GM21526 (cell line): ENCODE results near the gene TMUB1.

Experiments
- ATAC-seq: cut with Tn5 transposase; IDR thresholded peaks from one replicate; pipeline ENCODE4 v1.9.1; 2021; ENCODE audit warnings: moderate library complexity; ENCODE audit not compliant: unreplicated experiment, low FRiP score

TMUB1 gene

DNA sequence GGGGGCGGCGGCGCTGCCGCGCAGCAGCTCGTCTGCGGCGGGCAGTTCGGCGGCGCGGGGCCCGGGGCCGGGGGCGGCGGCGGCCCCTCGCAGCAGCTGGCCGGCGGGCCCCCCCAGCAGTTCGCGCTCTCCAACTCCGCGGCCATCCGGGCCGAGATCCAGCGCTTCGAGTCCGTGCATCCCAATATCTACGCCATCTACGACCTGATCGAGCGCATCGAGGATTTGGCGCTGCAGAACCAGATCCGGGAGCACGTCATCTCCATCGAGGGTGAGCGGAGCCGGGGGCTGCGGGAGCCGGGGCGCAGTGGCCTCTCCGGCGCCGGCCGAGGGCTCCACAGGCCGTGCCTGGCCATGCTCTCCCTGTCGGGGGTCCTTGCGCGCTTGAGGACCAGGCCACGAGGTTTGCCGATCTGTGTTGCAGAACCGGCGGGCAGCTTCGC, 3.5 kb upstream of the TMUB1 start:
- ATAC-seq: no peak

DNA sequence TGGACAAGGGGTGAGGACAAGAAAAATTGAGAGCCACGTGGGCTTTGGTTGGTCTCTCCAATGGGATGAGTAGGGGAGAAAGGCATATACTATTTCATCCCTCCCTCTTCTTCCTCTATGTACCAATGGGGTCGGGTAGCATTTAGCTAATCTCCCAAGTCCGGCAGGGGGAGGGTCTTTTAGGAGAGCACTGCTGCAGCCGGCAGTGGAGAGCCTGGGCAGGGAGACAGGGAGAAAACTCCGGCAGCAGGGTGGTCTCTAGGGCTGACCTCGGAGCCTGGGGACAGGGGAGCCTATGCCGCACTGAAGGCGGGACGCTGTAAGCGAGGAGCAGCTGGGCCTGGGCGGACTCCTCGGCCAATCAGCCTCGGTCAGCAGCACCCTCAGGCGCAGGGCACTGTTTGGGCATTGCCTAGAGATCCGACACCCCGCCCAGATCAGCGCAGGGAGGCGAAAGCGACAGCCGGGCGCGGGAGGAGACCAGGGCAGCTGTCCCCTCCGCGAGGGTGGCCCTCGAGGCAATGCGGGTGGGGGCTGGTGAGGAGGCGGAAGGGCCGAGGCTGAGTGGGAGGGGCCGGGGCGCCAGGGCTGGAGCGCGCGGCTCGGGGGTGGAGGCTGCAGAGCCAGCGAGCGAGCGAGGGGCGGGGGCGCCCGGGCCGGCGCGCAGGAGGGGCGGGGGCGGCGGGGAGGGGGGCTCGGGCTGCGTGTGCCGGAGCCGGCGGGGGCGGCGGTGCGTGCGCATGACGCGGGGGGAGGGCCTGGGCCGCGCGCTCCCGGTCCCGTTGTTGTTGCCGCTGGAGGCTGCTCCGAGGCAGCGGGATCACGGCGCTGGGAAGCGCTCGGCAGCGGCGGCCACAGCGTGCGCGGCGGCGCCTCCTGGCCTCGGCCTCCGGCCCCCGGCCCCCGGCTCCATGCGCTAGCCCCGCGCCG, 2.7 kb upstream of the TMUB1 start, which contains the start of gene AGAP3:
TSS of gene AGAP3 (plus strand) at position 785 of the 930 bp plus-strand sequence. CDS start 267 bp downstream, outside the sequence.
- ATAC-seq: peak; percentile 44

DNA sequence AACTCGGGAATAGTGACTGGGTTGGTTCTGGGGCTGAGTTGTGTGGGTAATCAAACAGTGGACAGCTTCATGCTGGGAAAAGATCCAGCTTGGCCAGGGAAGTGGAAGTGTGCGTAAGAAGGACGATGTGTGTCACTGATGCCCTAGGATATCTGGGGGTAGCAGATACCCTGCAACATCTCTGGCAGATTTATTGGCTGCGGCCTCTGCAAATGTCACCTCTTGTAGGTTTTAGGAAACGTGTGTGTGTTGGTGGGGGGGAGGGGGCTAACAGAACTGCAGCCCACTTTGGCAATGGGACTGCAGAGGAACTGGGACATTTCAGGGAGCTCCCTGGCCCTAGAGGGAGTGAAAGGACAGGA, 2.0 kb upstream of the TMUB1 start:
- ATAC-seq: no peak

- ATAC-seq: no peak
Observed at GRCh38 chr7:151083824-151084160, 499 bp upstream of the TMUB1 start.

- ATAC-seq: no peak
Observed at GRCh38 chr7:151082141-151083070, 887 bp downstream of the TMUB1 start.

GRCh38 chr7:151081170-151082101, 1.9 kb downstream of the TMUB1 start:
- peak; percentile 1 for ATAC-seq

- peak; percentile 75 for ATAC-seq
Observed at GRCh38 chr7:151080522-151081169, 2.6 kb downstream of the TMUB1 start, which contains the start of gene FASTK. TSS of gene FASTK (minus strand) at chr7:151080809. CDS start at chr7:151080766, 43 bp downstream.

DNA sequence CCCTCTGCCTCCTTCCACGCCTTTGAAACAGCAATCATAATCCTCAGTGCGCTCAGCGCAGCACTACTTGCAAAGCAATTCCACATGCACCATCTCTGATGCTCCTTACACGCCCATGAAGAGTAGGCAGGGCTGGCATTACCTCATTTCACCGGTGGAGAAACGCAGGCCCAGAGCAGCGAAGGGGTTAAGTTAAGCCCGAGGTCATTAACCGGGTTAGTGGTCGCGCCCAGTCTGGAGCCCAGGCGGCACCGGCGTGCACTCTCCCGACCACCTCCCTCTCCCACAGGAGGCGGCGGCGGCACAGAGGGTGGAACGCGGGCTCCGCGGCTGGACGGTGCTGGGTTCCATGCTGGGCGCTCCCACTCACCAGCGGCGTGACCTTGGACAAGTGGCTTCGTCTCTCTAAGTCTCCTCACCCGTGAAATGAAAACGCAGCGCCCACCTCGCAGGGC, 3.2 kb downstream of the TMUB1 start:
- ATAC-seq: no peak

DNA sequence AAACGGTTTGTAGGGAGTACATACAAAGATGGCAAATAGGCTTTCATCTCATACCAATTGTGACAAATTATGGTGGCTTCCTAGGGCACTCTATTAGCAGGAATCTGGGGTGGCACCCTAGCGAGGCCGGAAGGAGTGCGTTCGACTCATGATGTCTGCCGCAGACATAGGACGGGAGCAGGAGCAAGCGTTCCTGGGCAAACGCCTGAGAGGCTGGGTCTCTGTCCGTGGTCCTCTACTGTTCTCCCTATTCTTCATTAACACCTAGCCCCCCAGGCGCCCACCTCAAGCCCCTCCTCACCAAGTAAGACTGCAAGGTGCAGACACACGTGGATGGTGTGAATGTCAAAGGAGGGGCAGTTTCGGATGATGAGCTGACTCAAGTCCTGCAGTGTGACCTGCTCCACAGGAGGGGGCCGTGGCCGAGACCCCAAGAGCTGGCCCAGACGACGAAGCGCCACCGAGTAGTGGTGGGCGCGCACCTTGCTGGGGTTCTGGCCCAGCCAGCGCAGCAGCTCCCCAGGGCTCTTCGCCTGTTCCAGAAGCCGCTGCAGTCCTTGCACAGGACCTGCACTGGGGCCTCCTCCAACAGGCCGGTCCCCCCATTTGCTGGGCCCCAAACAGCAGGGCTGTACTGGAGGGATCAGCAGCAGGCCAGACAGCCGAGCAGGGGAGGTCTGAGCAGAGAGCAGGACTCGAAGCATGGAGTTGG, 3.9 kb downstream of the TMUB1 start:
- no peak for ATAC-seq

DNA sequence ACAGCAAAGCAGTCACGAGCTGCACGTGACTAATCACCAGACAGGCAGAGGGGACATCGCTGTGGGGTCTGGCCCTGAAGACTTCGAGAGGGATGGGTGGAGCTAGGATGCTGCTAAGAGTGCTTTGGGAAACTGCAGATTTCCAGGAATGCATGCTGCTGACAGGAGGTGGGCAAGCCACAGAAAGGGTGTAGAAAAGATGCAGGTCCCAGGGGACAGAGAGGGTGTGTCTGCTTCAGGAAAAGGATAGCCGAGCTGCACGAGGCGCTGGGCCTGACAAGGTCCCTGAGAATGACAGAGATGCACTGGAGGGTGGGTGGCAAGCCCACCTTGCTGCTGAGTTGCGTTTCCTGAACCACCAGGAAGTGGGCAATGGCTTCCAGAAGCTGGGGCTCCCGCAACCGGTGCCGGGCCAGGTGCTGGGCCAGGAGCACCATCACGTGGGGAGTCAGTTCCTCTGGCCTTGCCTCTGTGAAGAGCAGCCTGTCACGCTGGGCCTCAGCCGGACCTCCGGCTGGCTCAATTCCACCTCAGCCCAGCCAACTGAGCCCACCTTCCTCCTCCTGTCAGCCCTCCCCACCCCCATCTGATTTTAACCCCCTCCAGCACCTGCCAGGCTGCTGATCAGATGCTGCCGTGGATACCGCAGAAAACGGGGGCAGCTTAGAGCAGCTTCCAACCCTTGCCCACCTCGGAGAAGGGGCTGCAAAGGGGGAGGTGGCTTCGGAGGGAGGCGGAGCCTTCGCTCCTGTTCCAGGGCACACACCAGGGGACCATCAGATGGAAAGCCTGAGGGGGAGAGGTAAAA, 4.9 kb downstream of the TMUB1 start:
- no peak for ATAC-seq

DNA sequence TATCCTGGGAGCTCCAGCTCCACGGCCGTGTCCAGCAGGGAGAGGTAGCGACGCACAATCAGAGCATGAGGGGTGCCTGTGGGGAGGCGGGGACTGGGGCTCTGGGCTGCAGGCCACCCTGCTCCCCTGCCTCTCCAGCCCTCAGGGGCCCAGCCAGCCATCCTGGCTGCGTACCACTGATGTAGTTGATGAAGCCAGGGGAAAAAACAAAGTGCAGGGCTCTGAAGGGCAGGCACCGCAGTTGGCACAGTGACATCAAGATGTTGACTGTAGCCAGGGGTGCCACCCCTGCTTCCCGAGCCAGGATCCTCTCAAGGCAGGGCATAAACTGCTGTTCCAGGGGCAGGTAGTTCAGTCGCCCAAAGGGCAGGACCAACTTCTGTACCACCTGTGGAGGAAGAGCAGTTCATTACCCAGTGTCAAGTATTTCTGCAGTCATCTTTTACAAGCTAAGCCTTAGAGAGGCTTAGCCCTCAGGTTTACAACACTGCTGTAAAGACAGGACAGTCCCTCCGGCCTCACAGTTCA, 5.5 kb downstream of the TMUB1 start:
- no peak for ATAC-seq

GRCh38 chr7:151076863-151077704, 6.2 kb downstream of the TMUB1 start:
- no peak for ATAC-seq

DNA sequence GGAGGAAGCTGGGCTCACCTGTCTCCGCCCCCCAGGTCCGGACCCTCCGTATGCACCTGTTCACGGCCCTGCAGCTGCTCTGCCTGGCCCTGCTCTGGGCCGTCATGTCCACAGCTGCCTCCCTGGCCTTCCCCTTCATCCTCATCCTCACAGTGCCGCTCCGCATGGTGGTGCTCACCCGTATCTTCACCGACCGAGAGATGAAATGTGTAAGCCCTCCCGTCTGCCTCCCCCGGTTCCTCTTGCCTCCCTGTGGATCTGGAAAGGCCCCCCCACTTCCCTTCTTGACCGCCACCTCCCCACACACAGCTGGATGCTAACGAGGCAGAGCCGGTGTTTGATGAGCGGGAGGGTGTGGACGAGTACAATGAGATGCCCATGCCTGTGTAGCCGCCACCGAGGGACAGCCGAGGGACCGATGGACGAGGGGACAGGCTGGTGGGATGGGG, 7.3 kb downstream of the TMUB1 start:
- no peak for ATAC-seq

DNA sequence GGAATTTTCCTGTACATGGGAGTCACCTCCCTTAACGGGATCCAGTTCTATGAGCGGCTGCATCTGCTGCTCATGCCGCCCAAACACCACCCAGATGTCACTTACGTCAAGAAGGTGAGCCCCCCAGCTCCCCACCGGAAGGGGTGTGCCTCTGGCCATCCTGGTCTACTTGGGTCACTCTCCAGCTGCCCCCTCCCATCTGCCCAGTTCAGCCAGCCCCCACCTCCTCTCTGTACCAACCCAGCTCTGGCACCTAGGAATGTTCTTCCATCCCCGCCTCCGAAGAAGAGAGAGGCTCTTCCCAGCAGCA, 7.7 kb downstream of the TMUB1 start:
- no peak for ATAC-seq

DNA sequence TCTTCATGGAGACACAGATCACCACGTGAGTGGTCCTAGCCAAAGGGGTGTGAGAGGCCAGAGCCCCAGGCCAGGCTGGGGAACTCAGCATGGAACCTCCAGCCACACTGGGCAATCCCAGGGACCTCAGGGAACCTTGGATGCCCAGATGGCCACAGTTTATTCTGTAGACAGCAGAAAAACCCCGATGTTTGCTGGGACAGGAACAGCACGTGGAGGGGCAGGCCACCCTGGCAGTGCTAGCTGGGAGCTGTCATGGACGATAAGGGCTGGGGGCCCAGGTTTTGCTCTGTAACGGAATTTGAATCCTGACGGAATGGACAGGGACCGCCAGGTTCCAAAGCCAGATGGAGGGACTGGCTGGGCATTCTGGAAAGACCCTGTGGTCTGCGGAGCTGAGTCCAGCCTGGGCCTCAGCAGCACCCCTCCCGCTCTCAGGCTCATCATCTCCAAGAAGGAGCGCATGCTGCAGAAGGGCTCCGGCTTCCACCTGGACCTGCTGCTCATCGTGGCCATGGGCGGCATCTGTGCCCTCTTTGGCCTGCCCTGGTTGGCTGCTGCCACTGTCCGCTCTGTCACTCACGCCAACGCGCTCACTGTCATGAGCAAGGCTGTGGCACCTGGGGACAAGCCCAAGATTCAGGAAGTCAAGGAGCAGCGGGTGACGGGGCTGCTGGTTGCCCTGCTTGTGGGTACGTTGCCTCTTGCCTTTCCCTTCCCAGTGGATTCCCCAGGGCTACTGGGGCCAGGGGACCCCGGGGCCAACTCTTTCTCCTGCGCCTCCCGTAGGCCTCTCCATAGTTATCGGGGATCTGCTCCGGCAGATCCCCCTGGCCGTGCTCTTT, 8.3 kb downstream of the TMUB1 start:
- ATAC-seq: no peak

GRCh38 chr7:151073990-151074389, 9.3 kb downstream of the TMUB1 start:
- ATAC-seq: no peak
